GM12865 (cell line): ENCODE results near the gene MEIKIN.

ENCODE experiments used
- DNase-seq: peaks from one replicate; pipeline ENCODE4 v3.0.0; 2010; ENCODE audit warnings: low read depth
- H3K4me3 ChIP-seq: 2 replicates; pipeline ENCODE4 v1.5.1; 2011; ENCODE audit warnings: mild to moderate bottlenecking, low read depth, low read length, control low read depth
- CTCF ChIP-seq: IDR thresholded peaks from 2 replicates; pipeline ENCODE4 v1.5.1; 2011; ENCODE audit warnings: low read length, control low read depth, low read depth, inconsistent platforms; ENCODE audit not compliant: insufficient read depth; ENCODE audit errors: missing control alignments

Gene MEIKIN

GRCh38 chr5:131981516-131981915 is 36.1 kb upstream of the MEIKIN start:
- TF ChIP-seq CTCF, result no peak

GRCh38 chr5:131980696-131981095 is 35.2 kb upstream of the MEIKIN start:
- DNase-seq, result no peak
- H3K4me3 ChIP-seq, result no peak overlapping the region
- TF ChIP-seq CTCF, result no peak

More at GRCh38 chr5:131981516-131981915, 36.1 kb upstream of the MEIKIN start:
- H3K4me3 ChIP-seq, result no peak overlapping the region
- DNase-seq, result no peak

- DNase-seq, result no peak
- H3K4me3 ChIP-seq, result no peak overlapping the region
- TF ChIP-seq CTCF, result no peak
Measured at GRCh38 chr5:131979816-131980215, 34.4 kb upstream of the MEIKIN start.

GRCh38 chr5:131977212-131977604 is 31.7 kb upstream of the MEIKIN start:
- H3K4me3 ChIP-seq, result no peak overlapping the region
- DNase-seq, result no peak
- no peak for TF ChIP-seq CTCF

GRCh38 chr5:131976414-131977211 is 31.1 kb upstream of the MEIKIN start:
- DNase-seq, result peak; percentile 66
- TF ChIP-seq CTCF, result no peak
- H3K4me3 ChIP-seq, result no peak overlapping the region

GRCh38 chr5:131974956-131975726 is 29.7 kb upstream of the MEIKIN start:
- TF ChIP-seq CTCF, result no peak
- H3K4me3 ChIP-seq, result no peak overlapping the region
- no peak for DNase-seq
